ENCODE data around the gene TUBA1C. TPM values are rescaled to one million over a fixed set of nuclear protein-coding genes. Genes with fewer than 3 reads are reported as not detected.
"Not testable (repeated sequence)": the region's sequence is repeated elsewhere in the genome, so short reads cannot be mapped to it uniquely, and the experiment has no call there.

The TUBA1C gene
- polyA plus RNA-seq, 4 donors: 113 to 147 (median 127) TPM

- DNase-seq (ENCODE audit: low read depth in 4 of 4, low spot score in 3 of 4): no peak
Observed at GRCh38 chr12:49305762-49306510, 41.1 kb downstream of the TUBA1C start.

GRCh38 chr12:49309386-49309785 lies 44.5 kb downstream of the TUBA1C start:
- no peak for DNase-seq (ENCODE audit: low read depth in 4 of 4, low spot score in 3 of 4)

- not testable (repeated sequence) for DNase-seq (ENCODE audit: low read depth in 4 of 4, low spot score in 3 of 4)
Observed at GRCh38 chr12:49310451-49311000, 45.6 kb downstream of the TUBA1C start.

GRCh38 chr12:49314811-49315210 lies 49.9 kb downstream of the TUBA1C start:
- DNase-seq (ENCODE audit: low read depth in 4 of 4, low spot score in 3 of 4): no peak

GRCh38 chr12:49317118-49317517 lies 52.2 kb downstream of the TUBA1C start:
- not testable (repeated sequence) for DNase-seq (ENCODE audit: low read depth in 4 of 4, low spot score in 3 of 4)

- DNase-seq (ENCODE audit: low read depth in 4 of 4, low spot score in 3 of 4): not testable (repeated sequence)
Observed at GRCh38 chr12:49320411-49321103, 55.7 kb downstream of the TUBA1C start.

GRCh38 chr12:49322367-49322707 lies 57.5 kb downstream of the TUBA1C start:
- DNase-seq (ENCODE audit: low read depth in 4 of 4, low spot score in 3 of 4): no peak

- peak; percentile 91 to 98 (median 98) for DNase-seq (ENCODE audit: low read depth in 4 of 4, low spot score in 3 of 4)
Observed at GRCh38 chr12:49322708-49323523, 58.0 kb downstream of the TUBA1C start, which contains the start of gene TROAP. TSS of gene TROAP (plus strand) at chr12:49323255. CDS start at chr12:49323609, 354 bp downstream.

GRCh38 chr12:49323524-49324097 lies 58.7 kb downstream of the TUBA1C start:
- no peak for DNase-seq (ENCODE audit: low read depth in 4 of 4, low spot score in 3 of 4)

Other genes with a start within 250 kb of the TUBA1C start
- gene PRKAG1, start 246.3 kb upstream of the TUBA1C start, polyA plus RNA-seq (ENCODE audit: insufficient read length in 4 of 4): 10 to 100 TPM; 59.6 to 82.0 (median 78.1) TPM
- 10 to 100 TPM; 33.9 to 60.7 (median 44.0) TPM for gene KMT2D, start 204.3 kb upstream of the TUBA1C start, polyA plus RNA-seq (ENCODE audit: insufficient read length in 4 of 4)
- 1 to 10 TPM; 1.5 to 2.2 (median 2.1) TPM for gene RHEBL1, start 195.1 kb upstream of the TUBA1C start, polyA plus RNA-seq (ENCODE audit: insufficient read length in 4 of 4)
- gene DHH, start 170.3 kb upstream of the TUBA1C start, polyA plus RNA-seq (ENCODE audit: insufficient read length in 4 of 4): under 1 TPM; 0.23 to 0.60 (median 0.44) TPM
- 100 to 1,000 TPM in 1 of 4 donors, 10 to 100 TPM in 3; 59.8 to 100 (median 80.3) TPM for gene LMBR1L, start 154.2 kb upstream of the TUBA1C start, polyA plus RNA-seq (ENCODE audit: insufficient read length in 4 of 4)
- 1,000 to 10,000 TPM; 1,017 to 1,115 (median 1,046) TPM for gene TUBA1B, start 133.7 kb upstream of the TUBA1C start, polyA plus RNA-seq (ENCODE audit: insufficient read length in 4 of 4)
- 1,000 to 10,000 TPM in 1 of 4 donors, 100 to 1,000 TPM in 3; 388 to 1,062 (median 458) TPM for gene TUBA1A, start 76.0 kb upstream of the TUBA1C start, polyA plus RNA-seq (ENCODE audit: insufficient read length in 4 of 4)
- gene PRPH, start 30.1 kb downstream of the TUBA1C start, polyA plus RNA-seq (ENCODE audit: insufficient read length in 4 of 4): 1 to 10 TPM in 3 of 4 donors, under 1 TPM in 1; 0.29 to 5.8 (median 3.0) TPM
- gene TROAP, start 58.2 kb downstream of the TUBA1C start, polyA plus RNA-seq (ENCODE audit: insufficient read length in 4 of 4): 10 to 100 TPM; 16.4 to 37.7 (median 23.3) TPM
- 1 to 10 TPM; 1.1 to 2.0 (median 1.3) TPM for gene C1QL4, start 72.1 kb downstream of the TUBA1C start, polyA plus RNA-seq (ENCODE audit: insufficient read length in 4 of 4)
- 10 to 100 TPM in 3 of 4 donors, 1 to 10 TPM in 1; 6.5 to 26.4 (median 17.8) TPM for gene DNAJC22, start 81.8 kb downstream of the TUBA1C start, polyA plus RNA-seq (ENCODE audit: insufficient read length in 4 of 4)
- gene SPATS2, start 102.4 kb downstream of the TUBA1C start, polyA plus RNA-seq (ENCODE audit: insufficient read length in 4 of 4): 10 to 100 TPM; 48.7 to 60.5 (median 50.7) TPM